NB4 (cell line): ENCODE measurements around the gene ZNF236.

ENCODE experiments used
- CTCF ChIP-seq: IDR thresholded peaks from one replicate; pipeline ENCODE4 v1.5.1; 2012; ENCODE audit warnings: low read depth, low read length
- MAX ChIP-seq: IDR thresholded peaks from 2 replicates; pipeline ENCODE4 v1.6.1; 2011; ENCODE audit warnings: low read depth, low read length
- POLR2A ChIP-seq: IDR thresholded peaks from 2 replicates; pipeline ENCODE4 v1.6.1; 2011; ENCODE audit warnings: mild to moderate bottlenecking; ENCODE audit not compliant: insufficient read length; ENCODE audit errors: extremely low read depth

GRCh38 chr18:76913583-76913982, 91.2 kb downstream of the ZNF236 start:
- TF ChIP-seq CTCF (no peak), MAX (no peak), POLR2A (no peak)
